MM.1S (cell line): ENCODE data around the gene AP3B1.
"Not testable (repeated sequence)": the region's sequence is repeated elsewhere in the genome, so short reads cannot be mapped to it uniquely, and the experiment has no call there.

ENCODE experiments used
- DNase-seq: peaks from one replicate; pipeline ENCODE4 v3.0.0-alpha.2; 2015
- H2AFZ ChIP-seq: fragments of 300-600 bp; sonication (generic); 2 replicates; pipeline ENCODE4 v1.6.0; 2016; ENCODE audit warnings: antibody characterized with exemption, low read length
- H3F3A ChIP-seq: fragments of 300-600 bp; sonication (generic); 2 replicates; pipeline ENCODE4 v1.6.1; 2016; ENCODE audit warnings: mild to moderate bottlenecking, antibody characterized with exemption, low read length, moderate library complexity, mixed read lengths; ENCODE audit not compliant: insufficient read depth
- H3K27ac ChIP-seq: fragments of 300-600 bp; sonication (generic); 2 replicates; pipeline ENCODE4 v1.5.1; 2016; ENCODE audit warnings: mild to moderate bottlenecking, low read length
- H3K27me3 ChIP-seq: fragments of 300-600 bp; sonication (generic); replicated peaks from 2 replicates; pipeline ENCODE4 v1.6.0; 2016; ENCODE audit warnings: low read length; ENCODE audit not compliant: insufficient read depth
- H3K36me3 ChIP-seq: fragments of 300-600 bp; sonication (generic); replicated peaks from 2 replicates; pipeline ENCODE4 v1.6.1; 2016; ENCODE audit warnings: mild to moderate bottlenecking, low read length, mixed read lengths; ENCODE audit not compliant: insufficient read depth
- H3K4me1 ChIP-seq: fragments of 300-600 bp; sonication (generic); 2 replicates; pipeline ENCODE4 v1.6.1; 2016; ENCODE audit warnings: low read length, mixed read lengths
- H3K4me2 ChIP-seq: fragments of 300-600 bp; sonication (generic); 2 replicates; pipeline ENCODE4 v1.6.0; 2016; ENCODE audit warnings: low read depth, low read length
- H3K4me3 ChIP-seq: fragments of 300-600 bp; sonication (generic); 2 replicates; pipeline ENCODE4 v1.5.1; 2016; ENCODE audit warnings: low read length, mixed read lengths
- H3K79me2 ChIP-seq: fragments of 300-600 bp; sonication (generic); 2 replicates; pipeline ENCODE4 v1.6.1; 2016; ENCODE audit warnings: mixed run types, low read length, mixed read lengths
- H3K9ac ChIP-seq: fragments of 300-600 bp; sonication (generic); 2 replicates; pipeline ENCODE4 v1.6.1; 2016; ENCODE audit warnings: low read length, mixed read lengths
- H3K9me2 ChIP-seq: fragments of 300-600 bp; sonication (generic); replicated peaks from 2 replicates; pipeline ENCODE4 v1.6.1; 2016; ENCODE audit warnings: mild to moderate bottlenecking, low read length, mixed read lengths; ENCODE audit not compliant: insufficient read depth
- H3K9me3 ChIP-seq: fragments of 300-600 bp; sonication (generic); replicated peaks from 2 replicates; pipeline ENCODE4 v1.6.1; 2016; ENCODE audit warnings: mild to moderate bottlenecking, low read length, mixed read lengths; ENCODE audit not compliant: insufficient read depth
- H4K20me1 ChIP-seq: fragments of 300-600 bp; sonication (generic); 2 replicates; pipeline ENCODE4 v1.6.1; 2016; ENCODE audit warnings: mild to moderate bottlenecking, low read length, moderate library complexity, mixed read lengths; ENCODE audit not compliant: insufficient read depth
- EZH2 ChIP-seq: fragments of 300-600 bp; sonication (generic); optimal IDR thresholded peaks from 2 replicates; pipeline ENCODE3; 2017; ENCODE audit warnings: low read depth, mild to moderate bottlenecking, antibody characterized with exemption, low read length, mixed read lengths
- EZH2phosphoT487 ChIP-seq: fragments of 300-600 bp; sonication (generic); IDR thresholded peaks from 2 replicates; pipeline ENCODE4 v1.6.1; 2018; ENCODE audit warnings: antibody characterized with exemption, low read length
- TF ChIP-seq, protein P1 (sequence below): fragments of 300-600 bp; sonication (generic); IDR thresholded peaks from 2 replicates; pipeline ENCODE4 v1.5.1; 2016; ENCODE audit warnings: antibody characterized with exemption, low read length, mixed read lengths

AP3B1 gene

DNA sequence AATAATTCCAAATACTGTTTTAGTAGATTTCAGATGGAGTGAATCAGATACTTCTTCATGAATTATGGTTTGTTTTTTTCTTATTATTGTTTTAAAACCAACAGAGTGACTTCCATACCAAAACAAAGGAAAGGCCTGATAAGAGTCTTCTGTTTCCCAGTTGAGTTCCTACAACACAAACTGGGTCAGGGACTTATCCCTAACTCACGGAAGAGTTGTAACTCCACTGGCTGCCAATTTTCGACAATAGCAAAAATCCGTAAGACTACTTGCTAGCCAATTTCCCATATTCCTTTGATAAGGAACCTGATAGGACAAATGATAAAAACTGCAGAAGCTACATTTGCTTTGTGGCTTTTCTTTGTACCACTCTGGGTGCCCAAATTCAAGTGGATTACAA is 219.2 kb downstream of the AP3B1 start:
- no peaks in the 10 kb centered on the region for H3F3A ChIP-seq

DNA sequence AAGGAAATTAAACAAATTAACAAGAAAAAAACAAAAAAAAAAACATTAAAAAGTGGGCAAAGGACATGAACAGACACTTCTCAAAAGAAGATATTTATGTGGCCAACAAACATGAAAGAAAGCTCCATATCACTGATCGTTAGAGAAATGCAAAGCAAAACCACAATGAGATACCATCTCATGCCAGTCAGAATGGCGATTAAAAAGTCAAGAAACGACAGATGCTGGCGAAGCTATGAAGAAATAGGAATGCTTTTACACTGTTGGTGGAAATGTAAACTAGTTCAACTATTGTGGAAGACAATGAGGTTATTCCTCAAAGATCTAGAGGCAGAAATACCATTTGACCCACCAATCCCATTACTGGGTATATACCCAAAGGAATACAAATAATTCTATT is 223.8 kb downstream of the AP3B1 start:
- not testable (repeated sequence) for H3K9ac ChIP-seq, H2AFZ ChIP-seq, H3K27me3 ChIP-seq, H3K79me2 ChIP-seq, H3K9me3 ChIP-seq, H3K4me2 ChIP-seq, H3K4me3 ChIP-seq, DNase-seq, H3K9me2 ChIP-seq, H3K27ac ChIP-seq, H4K20me1 ChIP-seq, H3F3A ChIP-seq, H3K4me1 ChIP-seq, H3K36me3 ChIP-seq

More for the DNA sequence above, 219.2 kb downstream of the AP3B1 start:
- no peak for DNase-seq
- H3K4me3 ChIP-seq = no peak overlapping the region
- no peaks in the 10 kb centered on the region for H4K20me1 ChIP-seq
- no peaks in the 10 kb centered on the region for H3K27me3 ChIP-seq
- no peak for TF ChIP-seq EZH2
- TF ChIP-seq EZH2phosphoT487 = no peak
- TF ChIP-seq, protein P1, sequence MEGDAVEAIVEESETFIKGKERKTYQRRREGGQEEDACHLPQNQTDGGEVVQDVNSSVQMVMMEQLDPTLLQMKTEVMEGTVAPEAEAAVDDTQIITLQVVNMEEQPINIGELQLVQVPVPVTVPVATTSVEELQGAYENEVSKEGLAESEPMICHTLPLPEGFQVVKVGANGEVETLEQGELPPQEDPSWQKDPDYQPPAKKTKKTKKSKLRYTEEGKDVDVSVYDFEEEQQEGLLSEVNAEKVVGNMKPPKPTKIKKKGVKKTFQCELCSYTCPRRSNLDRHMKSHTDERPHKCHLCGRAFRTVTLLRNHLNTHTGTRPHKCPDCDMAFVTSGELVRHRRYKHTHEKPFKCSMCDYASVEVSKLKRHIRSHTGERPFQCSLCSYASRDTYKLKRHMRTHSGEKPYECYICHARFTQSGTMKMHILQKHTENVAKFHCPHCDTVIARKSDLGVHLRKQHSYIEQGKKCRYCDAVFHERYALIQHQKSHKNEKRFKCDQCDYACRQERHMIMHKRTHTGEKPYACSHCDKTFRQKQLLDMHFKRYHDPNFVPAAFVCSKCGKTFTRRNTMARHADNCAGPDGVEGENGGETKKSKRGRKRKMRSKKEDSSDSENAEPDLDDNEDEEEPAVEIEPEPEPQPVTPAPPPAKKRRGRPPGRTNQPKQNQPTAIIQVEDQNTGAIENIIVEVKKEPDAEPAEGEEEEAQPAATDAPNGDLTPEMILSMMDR = no peak
- H3K4me1 ChIP-seq = no peaks in the 10 kb centered on the region
- H3K4me2 ChIP-seq = no peak overlapping the region
- H3K79me2 ChIP-seq = no peaks in the 10 kb centered on the region
- no peak overlapping the region for H2AFZ ChIP-seq
- H3K27ac ChIP-seq = no peak overlapping the region
- H3K36me3 ChIP-seq = no peaks in the 10 kb centered on the region
- H3K9me3 ChIP-seq = no peaks in the 10 kb centered on the region
- no peak overlapping the region for H3K9ac ChIP-seq
- H3K9me2 ChIP-seq = no peaks in the 10 kb centered on the region

DNA sequence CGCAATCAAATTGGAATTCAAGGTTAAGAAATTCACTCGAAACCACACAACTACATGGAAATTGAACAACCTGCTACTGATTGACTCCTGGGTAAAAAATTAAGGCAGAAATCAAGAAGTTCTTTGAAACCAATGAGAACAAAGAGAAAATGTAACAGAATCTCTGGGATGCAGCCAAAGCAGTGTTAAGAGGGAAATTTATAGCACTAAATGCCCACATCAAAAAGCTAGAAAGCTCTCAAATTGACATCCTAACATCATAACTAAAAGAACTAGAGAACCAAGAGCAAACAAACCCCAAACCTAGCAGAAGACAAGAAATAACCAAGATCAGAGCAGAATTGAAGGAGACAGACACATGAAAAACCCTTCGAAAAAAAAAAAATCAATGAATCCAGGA is 226.9 kb downstream of the AP3B1 start:
- H3K36me3 ChIP-seq, H3K4me2 ChIP-seq, H3K9me3 ChIP-seq, H3K4me3 ChIP-seq, H3F3A ChIP-seq, H3K79me2 ChIP-seq, H4K20me1 ChIP-seq, H3K4me1 ChIP-seq, H3K9ac ChIP-seq, H3K27me3 ChIP-seq, H3K27ac ChIP-seq, H3K9me2 ChIP-seq, H2AFZ ChIP-seq, DNase-seq: not testable (repeated sequence)

DNA sequence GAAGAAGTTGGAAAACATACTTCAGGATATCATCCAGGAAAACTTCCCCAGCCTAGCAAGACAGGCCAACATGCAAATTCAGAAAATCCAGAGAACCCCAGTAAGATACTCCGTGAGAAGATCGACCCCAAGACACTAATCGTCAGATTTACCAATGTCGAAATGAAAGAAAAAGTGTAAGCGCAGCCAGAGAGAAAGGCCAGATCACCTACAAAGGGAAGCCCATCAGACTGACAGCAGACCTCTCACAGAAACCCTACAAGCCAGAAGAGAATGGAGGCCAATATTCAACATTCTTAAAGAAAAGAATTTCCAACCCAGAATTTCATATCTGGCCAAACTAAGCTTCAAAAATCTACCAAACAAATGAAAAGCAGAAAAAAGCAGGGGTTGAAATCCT is 227.8 kb downstream of the AP3B1 start:
- not testable (repeated sequence) for DNase-seq, H3K9me3 ChIP-seq, H4K20me1 ChIP-seq, H3K79me2 ChIP-seq, H3K36me3 ChIP-seq, H3K4me3 ChIP-seq, H3K4me2 ChIP-seq, H3K9ac ChIP-seq, H3K4me1 ChIP-seq, H2AFZ ChIP-seq, H3K27ac ChIP-seq, H3F3A ChIP-seq, H3K9me2 ChIP-seq, H3K27me3 ChIP-seq

DNA sequence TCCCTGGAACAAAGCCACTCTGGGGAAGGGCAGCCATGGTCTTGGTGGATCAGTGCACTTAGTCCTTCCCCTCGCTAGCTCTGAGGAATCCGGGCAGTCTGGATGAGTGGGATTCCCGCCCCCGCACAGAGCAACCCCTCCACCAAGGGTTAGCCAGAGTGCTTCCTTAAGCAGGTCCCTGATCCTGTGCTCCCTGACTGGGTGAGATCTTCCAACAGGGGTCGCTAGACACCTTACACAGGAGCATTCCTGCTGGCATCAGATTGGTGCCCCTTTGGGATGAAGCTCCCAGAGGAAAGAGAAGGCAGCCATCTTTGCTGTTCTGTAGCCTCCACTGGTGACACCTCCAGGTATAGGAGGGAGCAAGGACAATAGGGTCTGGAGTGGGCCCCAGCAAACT is 228.8 kb downstream of the AP3B1 start:
- no peaks in the 10 kb centered on the region for H3K4me1 ChIP-seq
- H3K79me2 ChIP-seq = no peaks in the 10 kb centered on the region
- no peak overlapping the region for H3K4me2 ChIP-seq
- no peaks in the 10 kb centered on the region for H4K20me1 ChIP-seq
- no peak overlapping the region for H3K4me3 ChIP-seq
- no peaks in the 10 kb centered on the region for H3K36me3 ChIP-seq
- no peak for DNase-seq
- no peak overlapping the region for H2AFZ ChIP-seq
- no peaks in the 10 kb centered on the region for H3K9me3 ChIP-seq
- TF ChIP-seq, protein P1 = 0 out of 2 replicates have a peak, but pooled peaks have one; percentile 12
- TF ChIP-seq EZH2phosphoT487 (no peak), EZH2 (no peak)
- H3K27me3 ChIP-seq = no peaks in the 10 kb centered on the region
- no peaks in the 10 kb centered on the region for H3K9me2 ChIP-seq
- no peaks in the 10 kb centered on the region for H3F3A ChIP-seq
- H3K9ac ChIP-seq = no peak overlapping the region
- no peak overlapping the region for H3K27ac ChIP-seq
